H1 (cell line): ENCODE measurements around the gene BCO1. TPM values are rescaled to one million over a fixed set of nuclear protein-coding genes. Genes with fewer than 3 reads are reported as not detected.

ENCODE experiments used
- CTCF ChIA-PET: fragments of 300-600 bp; sonication (Branson Sonifier 250); formaldehyde crosslinking; loops from one replicate; lab custom pipeline; 2021; ENCODE audit not compliant: partially characterized antibody; lab: Charles Lee
- POLR2A ChIA-PET: fragments of 300-600 bp; sonication (Branson Sonifier 250); formaldehyde crosslinking; loops from one replicate; lab custom pipeline; 2021; ENCODE audit warnings: inconsistent platforms; ENCODE audit not compliant: partially characterized antibody; lab: Charles Lee
- DNase-seq, 2 experiments: peaks; one replicate each; pipeline versions ENCODE4 v3.0.0 to v3.0.0-alpha.2; 2010 to 2022; ENCODE audit warnings: low spot score in 2 of 2, low read depth in 1 of 2, mixed read lengths in 1 of 2
- FAIRE-seq: peaks from 2 replicates; lab custom pipeline; 2011; peaks lifted over from hg19 to GRCh38; lab: Jason Lieb, UNC
- H2AFZ ChIP-seq: 2 replicates; pipeline ENCODE4 v1.8.1; 2012; ENCODE audit warnings: low read length, inconsistent platforms
- H2AK5ac ChIP-seq: 2 replicates; pipeline ENCODE4 v1.6.1; 2013; ENCODE audit warnings: low read depth, low read length
- H2BK120ac ChIP-seq: replicated peaks from 2 replicates; pipeline ENCODE3; 2013; ENCODE audit warnings: low read depth, low read length, inconsistent platforms
- H2BK12ac ChIP-seq: 2 replicates; pipeline ENCODE4 v1.6.1; 2013; ENCODE audit warnings: low read depth, low read length
- H2BK15ac ChIP-seq: 2 replicates; pipeline ENCODE4 v1.6.1; 2013; ENCODE audit warnings: low read length
- H2BK20ac ChIP-seq: 2 replicates; pipeline ENCODE4 v1.6.1; 2013; ENCODE audit warnings: low read length
- H2BK5ac ChIP-seq: 2 replicates; pipeline ENCODE4 v1.6.1; 2013; ENCODE audit warnings: low read depth, low read length
- H3K14ac ChIP-seq: 2 replicates; pipeline ENCODE4 v1.6.1; 2013; ENCODE audit warnings: inconsistent platforms; ENCODE audit not compliant: insufficient read length
- H3K18ac ChIP-seq: 2 replicates; pipeline ENCODE4 v1.6.1; 2013; ENCODE audit warnings: low read length; ENCODE audit errors: extremely low read depth
- H3K23ac ChIP-seq: 2 replicates; pipeline ENCODE4 v1.6.1; 2013; ENCODE audit warnings: inconsistent platforms; ENCODE audit not compliant: insufficient read length
- H3K23me2 ChIP-seq: 2 replicates; pipeline ENCODE4 v1.6.1; 2013; ENCODE audit warnings: low read depth, low read length
- H3K27ac ChIP-seq: 2 replicates; pipeline ENCODE4 v1.6.1; 2011; ENCODE audit warnings: low read depth, low read length, inconsistent platforms
- H3K27me3 ChIP-seq, 4 experiments: replicated peaks in 1 of 4; 1 replicate in 1 of 4; 2 replicates in 3 of 4; pipeline versions ENCODE4 v1.6.1 to v1.8.1; 2011 to 2013; ENCODE audit warnings: low read length in 3 of 4, mild to moderate bottlenecking in 3 of 4, inconsistent platforms in 2 of 4, mixed read lengths in 2 of 4, moderate library complexity in 1 of 4; ENCODE audit not compliant: control insufficient read depth in 3 of 4, insufficient read depth in 3 of 4; ENCODE audit errors: extremely low read depth in 1 of 4
- H3K36me3 ChIP-seq, 4 experiments: 2 replicates each; pipeline versions ENCODE4 v1.6.1 to v1.8.1; 2011 to 2013; ENCODE audit warnings: mild to moderate bottlenecking in 4 of 4, low read length in 3 of 4, moderate library complexity in 2 of 4, control low read depth in 1 of 4, inconsistent platforms in 1 of 4; ENCODE audit not compliant: insufficient read depth in 4 of 4, control insufficient read depth in 2 of 4
- H3K4ac ChIP-seq: replicated peaks from 2 replicates; pipeline ENCODE3; 2013; ENCODE audit warnings: low read length, low read depth, mixed read lengths, inconsistent platforms; ENCODE audit not compliant: insufficient read length
- H3K4me1 ChIP-seq, 4 experiments: replicated peaks in 1 of 4; 1 replicate in 1 of 4; 2 replicates in 3 of 4; pipeline versions ENCODE4 v1.6.1 to v1.8.1; 2011 to 2013; ENCODE audit warnings: low read length in 3 of 4, inconsistent platforms in 2 of 4, mixed read lengths in 1 of 4; ENCODE audit not compliant: insufficient read depth in 4 of 4, control insufficient read depth in 3 of 4
- H3K4me2 ChIP-seq, 2 experiments: 2 replicates each; pipeline versions ENCODE4 v1.6.1 to v1.8.1; 2011 to 2013; ENCODE audit warnings: low read depth in 2 of 2, low read length in 2 of 2, control low read depth in 1 of 2, inconsistent platforms in 1 of 2, mild to moderate bottlenecking in 1 of 2; ENCODE audit not compliant: insufficient read depth in 1 of 2
- H3K4me3 ChIP-seq, 4 experiments: fragments of 200-600, 300-600 bp in 1 of 4; sonication (generic), shearing (Covaris generic), sonication (Bioruptor Twin) in 1 of 4; 2 replicates each; pipeline versions ENCODE4 v1.5.1 to v1.8.1; 2011 to 2016; ENCODE audit warnings: low read length in 4 of 4, low read depth in 3 of 4, control low read depth in 2 of 4, inconsistent platforms in 2 of 4, mild to moderate bottlenecking in 2 of 4, mixed read lengths in 1 of 4, moderate library complexity in 1 of 4; ENCODE audit not compliant: insufficient read depth in 2 of 4; ENCODE audit errors: extremely low read depth in 1 of 4
- H3K56ac ChIP-seq: replicated peaks from 2 replicates; pipeline ENCODE3; 2013; ENCODE audit warnings: low read depth, mild to moderate bottlenecking, mixed read lengths, low read length, inconsistent platforms; ENCODE audit not compliant: insufficient read length
- H3K79me1 ChIP-seq: 2 replicates; pipeline ENCODE4 v1.6.1; 2013; ENCODE audit warnings: low read depth, low read length, control low read depth
- H3K79me2 ChIP-seq, 2 experiments: 2 replicates each; pipeline versions ENCODE4 v1.6.1 to v1.8.1; 2012 to 2013; ENCODE audit warnings: low read length in 2 of 2, mild to moderate bottlenecking in 2 of 2, inconsistent platforms in 1 of 2; ENCODE audit not compliant: insufficient read depth in 2 of 2, control insufficient read depth in 1 of 2
- H3K9ac ChIP-seq, 4 experiments: replicated peaks in 1 of 4; 1 replicate in 1 of 4; 2 replicates in 3 of 4; pipeline versions ENCODE4 v1.6.1 to v1.8.1; 2011 to 2013; ENCODE audit warnings: low read depth in 3 of 4, low read length in 3 of 4, control low read depth in 2 of 4, mild to moderate bottlenecking in 2 of 4, moderate library complexity in 2 of 4, inconsistent platforms in 1 of 4; ENCODE audit errors: extremely low read depth in 1 of 4
- H3K9me3 ChIP-seq, 2 experiments: 2 replicates each; pipeline versions ENCODE4 v1.6.1 to v1.8.1; 2012 to 2013; ENCODE audit warnings: mild to moderate bottlenecking in 2 of 2, moderate library complexity in 2 of 2, control low read depth in 1 of 2, inconsistent platforms in 1 of 2, low read depth in 1 of 2, low read length in 1 of 2, mixed read lengths in 1 of 2; ENCODE audit not compliant: insufficient read depth in 2 of 2
- H4K20me1 ChIP-seq, 2 experiments: replicated peaks in 1 of 2; 2 replicates each; pipeline versions ENCODE3 to v1.8.1; 2011 to 2013; ENCODE audit warnings: inconsistent platforms in 2 of 2, low read length in 2 of 2, mild to moderate bottlenecking in 1 of 2; ENCODE audit not compliant: insufficient read depth in 2 of 2, control insufficient read depth in 1 of 2
- H4K5ac ChIP-seq: 2 replicates; pipeline ENCODE4 v1.6.1; 2013; ENCODE audit warnings: low read length, low read depth, mixed read lengths, inconsistent platforms; ENCODE audit not compliant: insufficient read length
- H4K8ac ChIP-seq: 2 replicates; pipeline ENCODE4 v1.8.0; 2013; ENCODE audit warnings: mild to moderate bottlenecking, moderate library complexity, low read length, inconsistent platforms; ENCODE audit not compliant: insufficient read depth; ENCODE audit errors: extremely low read depth
- H4K91ac ChIP-seq: replicated peaks from 2 replicates; pipeline ENCODE3; 2013; ENCODE audit warnings: low read length, mixed read lengths, inconsistent platforms; ENCODE audit not compliant: insufficient read length
- CEBPB ChIP-seq: IDR thresholded peaks from 2 replicates; pipeline ENCODE4 v1.6.1; 2012; ENCODE audit warnings: low read depth, low read length
- CTBP2 ChIP-seq: IDR thresholded peaks from 2 replicates; pipeline ENCODE4 v1.7.0; 2011; ENCODE audit warnings: borderline replicate concordance, mild to moderate bottlenecking, moderate library complexity, mixed read lengths, low read length; ENCODE audit not compliant: insufficient read depth, insufficient read length
- POLR2AphosphoS5 ChIP-seq: IDR thresholded peaks from 2 replicates; pipeline ENCODE4 v1.6.1; 2011; ENCODE audit warnings: low read depth, low read length
- SIX5 ChIP-seq: IDR thresholded peaks from 2 replicates; pipeline ENCODE4 v1.6.1; 2011; ENCODE audit warnings: mild to moderate bottlenecking, low read depth, low read length
- TAF7 ChIP-seq: optimal IDR thresholded peaks from 2 replicates; pipeline ENCODE3; 2011; ENCODE audit warnings: low read depth, mild to moderate bottlenecking, inconsistent platforms, low read length, moderate library complexity, borderline replicate concordance
- TEAD4 ChIP-seq: IDR thresholded peaks from 2 replicates; pipeline ENCODE4 v1.6.1; 2012; ENCODE audit warnings: low read depth, low read length, inconsistent platforms, mixed read lengths
- WGBS, 2 experiments: shearing (Covaris generic) in 1 of 2; methylation state at CpG; one replicate each; pipeline versions ENCODE4 v1.1.6 to v1.1.7; 2013 to 2015; ENCODE audit warnings: low lambda C conversion rate in 2 of 2, mixed read lengths in 2 of 2, inconsistent platforms in 1 of 2, low coverage in 1 of 2, missing lambda C conversion rate in 1 of 2; ENCODE audit not compliant: insufficient replicate concordance in 2 of 2, insufficient coverage in 1 of 2, insufficient read length in 1 of 2; ENCODE audit errors: extremely low coverage in 1 of 2, missing lambda C conversion rate in 1 of 2; 5-methylcytosine and 5-hydroxymethylcytosine counted together
- polyA plus RNA-seq, 7 experiments: library from polyadenylated mRNA; depleted of rRNA in 3 of 7; stranded (reverse) in 5 of 7; unstranded in 2 of 7; fragments of >200 nt in 5 of 7; fragments of 200-250 nt in 2 of 7; gene quantifications; 1 replicate in 5 of 7; 2 replicates in 1 of 7; 4 replicates in 1 of 7; pipeline versions ENCODE4 v1.2.1 to v1.2.3, GENCODE V29; 2011 to 2013; ENCODE audit warnings: missing spikeins in 2 of 7, mixed read lengths in 2 of 7
- total RNA-seq: library from RNA; stranded (reverse); fragmentation: NEBNext Ultra II Directional; extraction: Animal tissue kit (Norgen Biotek cat#: 25700); gene quantifications from 2 replicates; pipeline ENCODE4 v1.2.1, GENCODE V29; 2021
- TF ChIP-seq, protein P1 (sequence below): IDR thresholded peaks from 2 replicates; pipeline ENCODE4 v1.6.1; 2012; ENCODE audit warnings: inconsistent platforms

Gene BCO1
- total and polyA plus RNA-seq, 2 of the 8 experiments (the other 6 are each of a cell fraction or from before 2014, with no cell fraction given) = 0.21 TPM; not detected in 1

GRCh38 chr16:81313701-81314602, 75.5 kb downstream of the BCO1 start:
- Histone ChIP-seq H3K79me2 (peaks cover 12 to 71% of the 10 kb centered on the region in 2 experiments), H3K4me3 (peak overlapping the region; percentile 94 to 98 (median 94)), H3K36me3 (peaks cover 0 to 8% (median 0%) of the 10 kb centered on the region in 4 experiments; a peak in 2 of 8 replicates), H3K56ac (no peak overlapping the region), H3K9ac (peak overlapping the region; percentile 85 to 98 (median 90)), H2BK5ac (peak overlapping the region; percentile 97), H2BK120ac (no peak overlapping the region), H3K27ac (peak overlapping the region; percentile 84), H3K27me3 (no peaks in the 10 kb centered on the region), H4K5ac (peak overlapping the region; percentile 76), H4K20me1 (peaks cover 5 to 10% of the 10 kb centered on the region in 2 experiments), H3K4me2 (peak overlapping the region; percentile 88 to 99), H2BK20ac (peak overlapping the region; percentile 62; the same call in 1 of the 2 replicates), H4K8ac (peak overlapping the region; percentile 81; the same call in 1 of the 2 replicates), H3K4me1 (peaks cover 0 to 13% (median 6%) of the 10 kb centered on the region in 4 experiments; a peak in 4 of 7 replicates), H3K18ac (peak overlapping the region; percentile 81), H3K14ac (no peak overlapping the region), H4K91ac (peak overlapping the region; percentile 1), H3K23ac (no peak overlapping the region), H3K9me3 (no peaks in the 10 kb centered on the region), H2AFZ (no peak overlapping the region), H3K23me2 (peaks cover 19% of the 10 kb centered on the region), H2BK12ac (peak overlapping the region; percentile 95; the same call in 1 of the 2 replicates), H3K4ac (peak overlapping the region; percentile 48), H3K79me1 (peaks cover 6% of the 10 kb centered on the region; the same call in 1 of the 2 replicates), H2AK5ac (peak overlapping the region; percentile 96), H2BK15ac (no peak overlapping the region; the same call in 1 of the 2 replicates)
- FAIRE-seq (peak; percentile 28), DNase-seq (peak; percentile 48 to 58)
- ChIA-PET POLR2A (interaction anchor here (0.6 to 2.5 kb wide), 38 partner anchors 9 to 465 kb away, joined by 3 to 23 read pairs (median 4); partner anchors contain the start of genes ATMIN, C16orf46 and PLCG2), CTCF (interaction anchor here (0.8 to 1.7 kb wide), 4 partner anchors 12 to 109 kb away, joined by 3 to 5 read pairs (median 4); no protein-coding TSS in a partner anchor)
- WGBS, 2 experiments = 4% methylated on average over 16 of the region's 16 CpGs; no CpG with 5 or more reads in 1 of the 2 experiments
- TF ChIP-seq, protein P1, sequence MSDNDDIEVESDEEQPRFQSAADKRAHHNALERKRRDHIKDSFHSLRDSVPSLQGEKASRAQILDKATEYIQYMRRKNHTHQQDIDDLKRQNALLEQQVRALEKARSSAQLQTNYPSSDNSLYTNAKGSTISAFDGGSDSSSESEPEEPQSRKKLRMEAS = peak; percentile 81
- TF ChIP-seq CEBPB = no peak
- TF ChIP-seq POLR2AphosphoS5 = peak; percentile 79
- TF ChIP-seq TEAD4 = peak; percentile 99
- no peak for TF ChIP-seq SIX5
- no peak for TF ChIP-seq TAF7
- TF ChIP-seq CTBP2 = no peak
